AG08396 (cell line): ENCODE measurements around the gene FGD6.
A peak's percentile ranks its signal among the peaks of the same experiment; 100 is the strongest.
"Not testable (repeated sequence)": the region's sequence is repeated elsewhere in the genome, so short reads cannot be mapped to it uniquely, and the experiment has no call there.

ENCODE experiments used
- DNase-seq: peaks from one replicate; pipeline ENCODE4 v3.0.0; 2012; ENCODE audit warnings: low spot score, mixed read lengths

Gene FGD6

GRCh38 chr12:95205016-95205624 lies 12.1 kb downstream of the FGD6 start:
- no peak for DNase-seq

GRCh38 chr12:95204141-95204866 lies 13.0 kb downstream of the FGD6 start:
- DNase-seq: peak; percentile 59

GRCh38 chr12:95203487-95204030 lies 13.7 kb downstream of the FGD6 start:
- DNase-seq: no peak

- no peak for DNase-seq
Observed at GRCh38 chr12:95202691-95203486, 14.4 kb downstream of the FGD6 start.

GRCh38 chr12:95201056-95201670 lies 16.1 kb downstream of the FGD6 start:
- no peak for DNase-seq

- no peak for DNase-seq
Observed at GRCh38 chr12:95200128-95200894, 17.0 kb downstream of the FGD6 start.

GRCh38 chr12:95198914-95199313 lies 18.4 kb downstream of the FGD6 start:
- no peak for DNase-seq

- DNase-seq: no peak
Observed at GRCh38 chr12:95197636-95198035, 19.6 kb downstream of the FGD6 start.

- DNase-seq: not testable (repeated sequence)
Observed at GRCh38 chr12:95196875-95197569, 20.2 kb downstream of the FGD6 start.

GRCh38 chr12:95195122-95195521 lies 22.1 kb downstream of the FGD6 start:
- no peak for DNase-seq

- DNase-seq: no peak
Observed at GRCh38 chr12:95193139-95193538, 24.1 kb downstream of the FGD6 start.

GRCh38 chr12:95192271-95192670 lies 25.0 kb downstream of the FGD6 start:
- no peak for DNase-seq

- no peak for DNase-seq
Observed at GRCh38 chr12:95191060-95191696, 26.1 kb downstream of the FGD6 start.

GRCh38 chr12:95187865-95188415 lies 29.3 kb downstream of the FGD6 start:
- DNase-seq: no peak

- DNase-seq: no peak
Observed at GRCh38 chr12:95185854-95186253, 31.4 kb downstream of the FGD6 start.

GRCh38 chr12:95185072-95185471 lies 32.2 kb downstream of the FGD6 start:
- no peak for DNase-seq

GRCh38 chr12:95184121-95184520 lies 33.1 kb downstream of the FGD6 start:
- no peak for DNase-seq

GRCh38 chr12:95182868-95183415 lies 34.3 kb downstream of the FGD6 start:
- peak; percentile 58 for DNase-seq

GRCh38 chr12:95181103-95181502 lies 36.2 kb downstream of the FGD6 start:
- no peak for DNase-seq

GRCh38 chr12:95179011-95179410 lies 38.3 kb downstream of the FGD6 start:
- no peak for DNase-seq
